CD4-positive, alpha-beta memory T cell (primary cell): Measurements from ENCODE around the gene GPR137. TPM values are rescaled to one million over a fixed set of nuclear protein-coding genes. Genes with fewer than 3 reads are reported as not detected.

ENCODE experiments used
- CTCF ChIA-PET: fragments of 350-600 bp; sonication (Branson Sonifier 250); formaldehyde crosslinking; loops from one replicate; lab custom pipeline; 2021; ENCODE audit warnings: inconsistent platforms; ENCODE audit not compliant: partially characterized antibody; lab: Charles Lee
- POLR2A ChIA-PET: fragments of 350-600 bp; sonication (Branson Sonifier 250); formaldehyde crosslinking; loops from one replicate; lab custom pipeline; 2021; ENCODE audit not compliant: partially characterized antibody; lab: Charles Lee
- DNase-seq, 5 donors: peaks; one replicate each; pipeline versions ENCODE4 v3.0.0 to v3.0.0-alpha.2; 2020 to 2022; ENCODE audit warnings: mixed read lengths in 1 of 5
- H3K27ac ChIP-seq: one replicate; pipeline ENCODE4 v1.7.0; 2013; ENCODE audit warnings: low read depth, low read length
- H3K27me3 ChIP-seq: 2 replicates; pipeline ENCODE4 v1.7.0; 2013; ENCODE audit warnings: mild to moderate bottlenecking, low read length, moderate library complexity; ENCODE audit not compliant: insufficient read depth
- H3K36me3 ChIP-seq: 2 replicates; pipeline ENCODE4 v1.7.0; 2013; ENCODE audit warnings: mild to moderate bottlenecking, low read length, moderate library complexity; ENCODE audit not compliant: insufficient read depth
- H3K4me1 ChIP-seq: 2 replicates; pipeline ENCODE4 v1.7.0; 2013; ENCODE audit warnings: mild to moderate bottlenecking, low read length, moderate library complexity; ENCODE audit not compliant: insufficient read depth
- H3K4me3 ChIP-seq, 2 donors: one replicate each; pipeline ENCODE4 v1.7.0; 2013; ENCODE audit warnings: low read length in 2 of 2, mild to moderate bottlenecking in 1 of 2
- H3K9me3 ChIP-seq, 2 donors: one replicate each; pipeline ENCODE4 v1.7.0; 2013; ENCODE audit warnings: low read length in 2 of 2, control low read depth in 1 of 2; ENCODE audit not compliant: control insufficient read depth in 1 of 2
- H3K27ac Mint-ChIP-seq, 7 donors: one replicate each; pipeline ENCODE4 v1.8.0; 2020 to 2021; ENCODE audit warnings: mixed read lengths in 7 of 7, mild to moderate bottlenecking in 6 of 7, inconsistent platforms in 3 of 7, moderate library complexity in 3 of 7
- H3K27me3 Mint-ChIP-seq, 2 donors: one replicate each; pipeline ENCODE4 v1.8.0; 2020 to 2021; ENCODE audit warnings: mixed read lengths in 2 of 2
- H3K36me3 Mint-ChIP-seq, 2 donors: one replicate each; pipeline ENCODE4 v1.8.0; 2020 to 2021; ENCODE audit warnings: mixed read lengths in 2 of 2, inconsistent platforms in 1 of 2, mild to moderate bottlenecking in 1 of 2
- H3K4me1 Mint-ChIP-seq, 4 donors: one replicate each; pipeline ENCODE4 v1.8.0; 2020 to 2021; ENCODE audit warnings: mixed read lengths in 4 of 4, mild to moderate bottlenecking in 1 of 4
- H3K4me3 Mint-ChIP-seq, 8 donors: one replicate each; pipeline ENCODE4 v1.8.0; 2020 to 2021; ENCODE audit warnings: mixed read lengths in 8 of 8, mild to moderate bottlenecking in 7 of 8, moderate library complexity in 6 of 8, inconsistent platforms in 3 of 8
- H3K9me3 Mint-ChIP-seq, 8 donors: one replicate each; pipeline ENCODE4 v1.8.0; 2020 to 2021; ENCODE audit warnings: mixed read lengths in 8 of 8, mild to moderate bottlenecking in 5 of 8, inconsistent platforms in 3 of 8, moderate library complexity in 1 of 8
- intact Hi-C: fragments of 100-400 bp; cut with micrococcal nuclease; formaldehyde crosslinking; loops from one replicate; pipeline ENCODE4 v1.15.1; 2023
- polyA plus RNA-seq, 2 donors: library from polyadenylated mRNA; unstranded; fragments of 300-500 nt; fragmentation: Illumina TruSeq; gene quantifications; one replicate each; pipeline ENCODE4 v1.2.3, GENCODE V29; 2021
- total RNA-seq, 2 experiments: library from RNA; stranded (reverse); gene quantifications; one replicate each; pipeline ENCODE4 v1.2.3, GENCODE V29; 2021

GPR137 gene
- total and polyA plus RNA-seq, 4 experiments from 2014 or later: 6.8 to 34.7 (median 20.9) TPM

GRCh38 chr11:64338716-64339115, 53.1 kb downstream of the GPR137 start:
- peak overlapping the region; percentile 88 to 99 (median 96) for H3K27ac Mint-ChIP-seq
- ChIA-PET CTCF (interaction anchor here (1.7 kb wide), 1 partner anchor 21 kb away, joined by 7 read pairs; the partner anchor contains the start of genes PRDX5 and TRMT112), POLR2A (interaction anchor here (0.6 to 9.7 kb wide), 4 partner anchors 20 to 223 kb away, joined by 3 to 153 read pairs (median 26); partner anchors contain the start of genes PRDX5, RPS6KA4 and TRMT112)
- peaks cover 12 to 33% of the 10 kb centered on the region in 2 donors for H3K36me3 Mint-ChIP-seq
- Histone ChIP-seq H3K4me1 (peaks cover 44% of the 10 kb centered on the region), H3K4me3 (no peak overlapping the region), H3K27me3 (no peaks in the 10 kb centered on the region), H3K27ac (peak overlapping the region; percentile 81), H3K36me3 (peaks cover 5% of the 10 kb centered on the region), H3K9me3 (no peaks in the 10 kb centered on the region)
- no peaks in the 10 kb centered on the region for H3K9me3 Mint-ChIP-seq
- peaks cover 19 to 46% (median 34%) of the 10 kb centered on the region in 4 donors for H3K4me1 Mint-ChIP-seq
- no peak for DNase-seq
- H3K27me3 Mint-ChIP-seq: no peaks in the 10 kb centered on the region
- intact Hi-C loops: no loop called here
- peak overlapping the region; percentile 81 to 93 (median 86) for H3K4me3 Mint-ChIP-seq

Other genes starting within 250 kb of the GPR137 start
- gene FLRT1, start 249.9 kb upstream of the GPR137 start, total RNA-seq: not detected
- not detected for gene FLRT1, start 249.9 kb upstream of the GPR137 start, polyA plus RNA-seq
- 1 to 10 TPM; 8.1 to 8.7 TPM for gene MACROD1, start 119.7 kb upstream of the GPR137 start, total RNA-seq
- 1 to 10 TPM; 5.0 to 6.5 TPM for gene MACROD1, start 119.7 kb upstream of the GPR137 start, polyA plus RNA-seq
- gene STIP1, start 99.7 kb upstream of the GPR137 start, total RNA-seq: 100 to 1,000 TPM in 1 of 2 experiments, 10 to 100 TPM in 1; 97.4 to 106 TPM
- gene STIP1, start 99.7 kb upstream of the GPR137 start, polyA plus RNA-seq: 10 to 100 TPM; 37.1 to 98.8 TPM
- gene FERMT3, start 79.1 kb upstream of the GPR137 start, total RNA-seq: 100 to 1,000 TPM; 149 to 152 TPM
- 100 to 1,000 TPM; 198 to 202 TPM for gene FERMT3, start 79.1 kb upstream of the GPR137 start, polyA plus RNA-seq
- gene TRPT1, start 59.7 kb upstream of the GPR137 start, total RNA-seq: 10 to 100 TPM; 37.6 to 42.1 TPM
- 10 to 100 TPM; 31.1 to 35.3 TPM for gene TRPT1, start 59.7 kb upstream of the GPR137 start, polyA plus RNA-seq
- gene NUDT22, start 59.6 kb upstream of the GPR137 start, total RNA-seq: 100 to 1,000 TPM in 1 of 2 experiments, 10 to 100 TPM in 1; 83.9 to 101 TPM
- 10 to 100 TPM; 38.1 to 69.6 TPM for gene NUDT22, start 59.6 kb upstream of the GPR137 start, polyA plus RNA-seq
- gene DNAJC4, start 55.3 kb upstream of the GPR137 start, total RNA-seq: 10 to 100 TPM; 60.6 to 64.5 TPM
- 10 to 100 TPM; 15.6 to 23.6 TPM for gene DNAJC4, start 55.3 kb upstream of the GPR137 start, polyA plus RNA-seq
- 10 to 100 TPM; 96.8 to 97.3 TPM for gene VEGFB, start 51.3 kb upstream of the GPR137 start, total RNA-seq
- gene VEGFB, start 51.3 kb upstream of the GPR137 start, polyA plus RNA-seq: 10 to 100 TPM in 1 of 2 donors, 1 to 10 TPM in 1; 2.3 to 22.2 TPM
- gene FKBP2, start 44.8 kb upstream of the GPR137 start, total RNA-seq: 10 to 100 TPM; 41.4 to 46.4 TPM
- gene FKBP2, start 44.8 kb upstream of the GPR137 start, polyA plus RNA-seq: 100 to 1,000 TPM; 106 to 107 TPM
- gene PPP1R14B, start 38.9 kb upstream of the GPR137 start, total RNA-seq: 10 to 100 TPM; 32.2 to 38.4 TPM
- 10 to 100 TPM; 52.1 to 83.5 TPM for gene PPP1R14B, start 38.9 kb upstream of the GPR137 start, polyA plus RNA-seq
- gene PLCB3, start 34.3 kb upstream of the GPR137 start, total RNA-seq: 10 to 100 TPM; 10.8 to 11.9 TPM
- gene PLCB3, start 34.3 kb upstream of the GPR137 start, polyA plus RNA-seq: under 1 TPM in 1 of 2 donors, not detected in 1; 0.71 TPM
- 10 to 100 TPM; 23.1 to 26.2 TPM for gene BAD, start 1.2 kb upstream of the GPR137 start, total RNA-seq
- gene BAD, start 1.2 kb upstream of the GPR137 start, polyA plus RNA-seq: 10 to 100 TPM; 48.2 to 70.1 TPM
- not detected for gene KCNK4, start 5.5 kb downstream of the GPR137 start, total RNA-seq
- gene KCNK4, start 5.5 kb downstream of the GPR137 start, polyA plus RNA-seq: not detected
- gene CATSPERZ, start 14.5 kb downstream of the GPR137 start, total RNA-seq: not detected
- gene CATSPERZ, start 14.5 kb downstream of the GPR137 start, polyA plus RNA-seq: not detected
- gene ESRRA, start 19.7 kb downstream of the GPR137 start, total RNA-seq: 10 to 100 TPM; 29.5 to 31.9 TPM
- gene ESRRA, start 19.7 kb downstream of the GPR137 start, polyA plus RNA-seq: 10 to 100 TPM in 1 of 2 donors, 1 to 10 TPM in 1; 4.4 to 12.4 TPM
- gene TRMT112, start 31.7 kb downstream of the GPR137 start, total RNA-seq: 100 to 1,000 TPM; 171 to 174 TPM
- 100 to 1,000 TPM; 413 to 516 TPM for gene TRMT112, start 31.7 kb downstream of the GPR137 start, polyA plus RNA-seq
- 10 to 100 TPM; 57.6 to 58.7 TPM for gene PRDX5, start 32.3 kb downstream of the GPR137 start, total RNA-seq
- gene PRDX5, start 32.3 kb downstream of the GPR137 start, polyA plus RNA-seq: 100 to 1,000 TPM; 164 to 251 TPM
- gene CCDC88B, start 54.4 kb downstream of the GPR137 start, total RNA-seq: 10 to 100 TPM; 68.3 to 73.0 TPM
- gene CCDC88B, start 54.4 kb downstream of the GPR137 start, polyA plus RNA-seq: 10 to 100 TPM in 1 of 2 donors, 1 to 10 TPM in 1; 6.8 to 39.5 TPM
- 10 to 100 TPM; 33.9 to 38.7 TPM for gene RPS6KA4, start 73.3 kb downstream of the GPR137 start, total RNA-seq
- 10 to 100 TPM in 1 of 2 donors, 1 to 10 TPM in 1; 6.7 to 12.5 TPM for gene RPS6KA4, start 73.3 kb downstream of the GPR137 start, polyA plus RNA-seq